GM19324 (cell line): ENCODE data around the gene NUAK1.

Source experiments
- ATAC-seq: cut with Tn5 transposase; IDR thresholded peaks from one replicate; pipeline ENCODE4 v1.9.1; 2021; ENCODE audit warnings: mild to moderate bottlenecking, moderate library complexity; ENCODE audit not compliant: unreplicated experiment, low FRiP score

The NUAK1 gene

DNA sequence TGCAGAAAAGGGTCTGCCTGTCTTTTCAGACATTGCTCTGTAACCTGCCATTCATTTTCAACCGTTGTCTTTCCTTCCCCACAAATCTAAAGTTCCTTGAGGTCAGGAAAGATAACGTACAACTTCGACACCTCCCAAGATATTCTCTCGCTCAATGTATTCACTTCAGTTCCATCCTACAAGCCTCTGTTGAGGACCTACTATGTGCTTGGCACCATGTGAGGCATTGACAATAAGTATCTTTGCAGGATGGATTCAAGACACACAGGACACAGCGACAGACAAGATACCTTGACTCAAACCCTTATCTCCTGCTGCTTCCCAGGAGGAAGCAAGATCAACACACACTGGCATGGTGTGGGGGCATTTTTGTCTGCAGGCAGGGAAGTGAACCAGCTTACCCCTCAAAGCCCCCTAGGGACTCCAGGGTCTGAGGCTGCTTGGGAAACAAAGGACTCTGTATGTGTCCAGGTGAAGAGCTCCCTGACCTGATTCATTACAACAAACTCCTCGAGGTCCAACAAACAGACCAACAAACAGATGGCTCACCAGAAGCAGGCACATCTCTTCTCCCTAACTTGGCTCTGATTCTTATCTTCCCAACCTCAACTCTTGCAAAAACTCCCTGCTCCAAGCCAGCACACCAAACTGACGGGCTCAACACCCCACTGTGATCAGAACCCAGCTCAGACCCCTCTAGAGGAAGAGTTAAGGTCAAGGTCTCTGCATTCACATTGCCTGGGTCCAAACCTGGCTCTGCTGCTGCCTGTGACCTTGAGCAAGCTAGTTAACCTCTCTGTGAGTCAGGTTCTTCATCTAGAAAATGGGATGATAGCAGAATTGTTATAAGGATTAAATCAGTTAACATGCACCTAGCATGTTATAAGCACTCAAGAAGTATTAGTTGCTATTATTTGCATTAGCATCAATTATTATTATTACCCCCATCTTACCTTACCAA, 6.3 kb downstream of the NUAK1 start:
- no peak for ATAC-seq

DNA sequence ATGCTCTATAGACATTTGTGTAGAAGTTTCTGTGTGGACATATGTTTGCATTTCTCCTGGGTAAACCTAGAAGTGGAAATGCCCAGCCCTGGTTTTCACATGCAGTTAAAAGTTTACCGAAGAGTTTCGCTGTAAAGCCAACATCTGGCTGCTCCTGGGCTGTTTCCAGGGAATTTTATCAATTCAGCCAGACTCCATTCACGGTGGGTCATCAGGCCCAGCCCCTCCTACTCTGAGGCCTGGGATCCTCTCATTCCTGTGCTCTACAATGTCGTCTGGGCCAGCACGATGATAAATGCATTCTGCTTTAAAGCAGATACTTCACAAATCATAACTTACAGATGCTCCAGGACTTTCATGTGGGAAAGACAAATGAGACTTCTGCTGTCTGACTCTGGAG, 7.1 kb downstream of the NUAK1 start:
- ATAC-seq: no peak

DNA sequence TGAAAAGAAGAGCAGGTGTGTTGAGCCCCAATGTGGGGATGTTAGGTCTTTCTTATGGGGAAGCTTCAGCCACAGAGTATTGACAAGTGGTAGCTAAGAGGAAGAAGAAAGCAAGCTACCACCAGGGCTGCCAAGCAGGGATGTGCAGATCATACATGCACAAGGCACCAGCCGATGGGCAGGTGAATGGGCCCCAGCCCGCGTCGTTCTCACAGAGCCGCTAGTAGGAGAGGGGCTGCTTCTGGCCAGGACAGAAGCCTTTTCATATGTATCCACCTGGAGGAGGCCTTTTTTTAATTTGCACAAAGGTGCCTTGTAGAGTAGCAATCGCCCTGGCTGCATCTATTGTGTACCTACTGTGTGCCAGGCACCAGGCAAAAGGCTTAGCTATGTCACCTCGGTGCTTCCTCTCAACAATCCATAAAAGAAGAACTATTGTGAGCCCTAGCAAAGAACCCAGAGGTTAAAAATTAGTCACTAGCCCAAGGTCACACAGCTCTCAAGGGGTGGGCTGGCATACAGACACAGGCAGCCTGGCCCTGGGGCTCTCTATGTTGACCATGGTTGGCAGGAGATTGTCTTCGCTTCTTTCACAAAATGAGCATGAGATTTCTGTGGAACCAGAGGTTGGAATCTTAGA, 8.2 kb downstream of the NUAK1 start:
- ATAC-seq: no peak

DNA sequence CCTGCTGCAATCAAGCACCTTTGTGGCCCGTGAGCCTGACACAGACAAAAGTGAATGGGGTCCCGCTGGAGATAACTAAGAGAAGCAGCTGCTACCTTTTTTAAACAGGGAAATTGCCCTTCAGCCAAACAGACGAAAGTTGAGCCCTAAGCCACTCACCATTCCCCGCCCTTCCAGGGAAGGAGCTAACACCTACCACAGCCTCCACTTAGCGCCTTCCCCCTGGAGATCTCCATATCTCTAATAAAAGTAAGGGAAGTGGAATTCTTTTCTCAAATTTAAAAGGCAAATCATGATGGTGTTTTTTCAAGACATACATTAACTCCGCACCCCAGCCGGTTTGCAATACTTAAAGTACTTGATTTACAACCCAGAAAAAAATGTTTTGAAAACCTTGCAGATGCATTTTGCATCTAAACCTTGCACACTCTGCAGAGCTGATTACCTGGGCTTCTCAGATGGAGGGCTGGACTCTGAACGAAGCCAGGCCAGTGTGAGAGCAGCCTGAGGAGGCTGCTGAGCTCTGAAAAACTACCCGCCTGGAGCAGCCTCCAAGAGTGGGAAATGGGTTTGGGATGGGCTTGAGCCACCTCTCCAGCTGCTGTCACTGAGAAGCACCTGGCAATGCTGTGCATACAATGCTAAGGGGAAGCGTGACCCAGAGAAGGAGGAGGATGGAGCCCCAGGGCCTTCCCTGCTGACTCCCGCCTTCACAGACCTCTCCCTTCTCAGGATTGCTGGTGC, 10.0 kb downstream of the NUAK1 start:
- no peak for ATAC-seq

DNA sequence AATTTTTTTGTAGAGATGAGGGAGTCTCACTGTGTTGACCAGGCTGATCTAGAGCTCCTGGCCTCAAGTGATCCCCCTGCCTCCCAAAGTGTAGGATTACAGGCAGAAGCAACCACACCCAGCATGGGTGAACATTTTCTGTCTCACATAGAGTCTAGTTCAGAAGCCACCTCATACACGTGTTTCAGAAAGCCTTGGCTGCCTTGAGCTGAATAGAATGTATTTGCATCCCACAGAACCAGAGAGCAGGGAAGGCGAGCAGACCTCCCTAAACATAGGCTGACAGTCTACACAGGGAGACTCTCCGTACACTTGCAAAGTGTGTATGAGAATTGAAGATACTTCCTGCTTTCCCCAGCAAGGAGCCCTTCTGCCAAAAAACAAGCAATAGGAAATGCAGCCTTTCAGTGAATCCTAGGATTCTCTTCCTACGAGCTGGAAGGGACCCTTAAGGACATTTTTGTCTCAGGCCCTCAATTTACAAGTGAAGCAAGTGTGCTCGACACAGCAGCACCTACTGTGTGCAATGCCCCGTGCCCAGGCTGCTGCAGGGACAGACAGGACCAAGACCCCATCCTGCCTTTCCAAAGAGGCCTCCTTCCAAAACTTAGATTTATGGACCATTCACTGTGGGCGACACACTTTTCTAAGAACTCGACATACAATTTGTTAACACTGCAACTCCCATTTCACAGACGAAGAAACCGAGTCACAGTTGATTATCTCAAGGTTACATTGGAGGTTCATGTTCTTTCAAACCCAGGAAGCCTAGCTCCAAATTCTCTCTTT, 11.2 kb downstream of the NUAK1 start:
- ATAC-seq: no peak

DNA sequence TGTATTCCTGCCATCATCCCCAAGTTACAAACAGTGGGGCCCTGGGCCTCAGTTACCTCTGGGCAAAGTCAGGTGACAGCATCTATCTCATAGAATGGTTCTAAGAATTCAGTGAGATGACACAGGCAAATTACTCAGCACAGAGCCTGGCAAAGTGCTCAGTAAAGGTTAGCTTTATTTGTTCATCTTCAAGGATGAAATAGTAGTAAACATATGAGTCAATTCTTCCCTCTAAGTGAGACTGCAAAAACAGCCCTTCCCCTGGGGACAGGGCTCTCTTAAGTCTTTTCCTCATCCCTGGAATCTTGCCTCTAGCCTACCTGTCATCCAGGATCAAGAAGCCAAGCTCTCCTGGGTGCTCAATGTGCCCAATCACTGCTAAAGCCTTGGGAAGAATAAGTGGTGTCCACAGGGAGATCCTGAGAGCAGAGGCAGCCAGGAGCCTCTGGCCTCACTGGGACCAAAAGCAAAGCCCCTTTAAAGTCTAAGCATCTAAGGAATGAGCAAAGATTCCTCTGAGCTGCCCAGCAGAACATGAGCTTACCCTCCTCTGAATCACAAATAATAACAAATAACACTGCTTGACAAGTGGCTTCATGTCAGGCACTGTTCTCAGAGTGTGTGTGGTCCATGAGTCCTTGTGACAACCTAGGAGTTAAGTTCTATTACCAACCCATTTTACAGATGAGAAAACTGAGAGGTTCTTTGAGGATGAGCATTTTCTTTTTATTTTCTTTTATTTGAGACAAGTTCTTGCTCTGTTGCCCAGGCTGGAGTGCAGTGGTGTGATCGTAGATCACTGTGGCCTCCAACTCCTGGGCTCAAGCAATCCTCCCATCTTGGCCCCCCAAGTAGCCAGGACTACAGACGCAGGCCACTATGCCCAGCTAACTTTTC, 12.1 kb downstream of the NUAK1 start:
- no peak for ATAC-seq

DNA sequence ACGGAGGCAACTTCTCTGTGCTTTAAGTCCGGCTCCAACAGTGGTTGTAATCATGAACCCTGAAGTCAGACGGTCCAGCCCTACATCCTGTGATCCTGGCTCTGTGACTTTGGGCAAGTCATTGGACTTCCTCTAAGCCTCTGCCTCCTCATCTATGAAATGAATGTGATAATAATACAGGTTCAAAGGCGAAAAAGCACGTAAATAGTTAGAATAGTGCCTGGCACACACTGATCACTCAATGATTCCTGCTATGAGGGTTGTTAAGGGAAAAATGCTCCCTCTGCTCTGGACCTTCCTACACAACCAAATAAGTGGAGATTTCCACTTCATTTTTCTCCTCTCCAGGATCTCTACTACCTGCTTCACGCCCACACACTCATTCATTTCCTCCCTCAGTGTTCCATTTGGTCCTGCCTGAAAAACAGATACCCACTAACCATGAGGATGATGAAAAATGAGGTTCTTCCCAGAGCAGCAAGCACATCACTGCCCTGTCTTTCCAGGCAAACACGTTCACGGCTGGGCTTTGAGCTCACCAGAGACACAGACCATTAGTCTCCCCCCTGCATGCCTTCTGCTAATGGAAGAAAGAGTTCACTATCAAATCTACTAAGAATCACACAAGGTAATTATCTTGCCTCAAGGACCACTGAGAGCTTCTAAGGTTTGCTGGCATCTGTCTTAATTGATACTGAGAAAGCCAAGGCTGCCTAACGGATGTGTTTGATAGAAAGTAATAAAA, 13.2 kb downstream of the NUAK1 start:
- ATAC-seq: no peak

DNA sequence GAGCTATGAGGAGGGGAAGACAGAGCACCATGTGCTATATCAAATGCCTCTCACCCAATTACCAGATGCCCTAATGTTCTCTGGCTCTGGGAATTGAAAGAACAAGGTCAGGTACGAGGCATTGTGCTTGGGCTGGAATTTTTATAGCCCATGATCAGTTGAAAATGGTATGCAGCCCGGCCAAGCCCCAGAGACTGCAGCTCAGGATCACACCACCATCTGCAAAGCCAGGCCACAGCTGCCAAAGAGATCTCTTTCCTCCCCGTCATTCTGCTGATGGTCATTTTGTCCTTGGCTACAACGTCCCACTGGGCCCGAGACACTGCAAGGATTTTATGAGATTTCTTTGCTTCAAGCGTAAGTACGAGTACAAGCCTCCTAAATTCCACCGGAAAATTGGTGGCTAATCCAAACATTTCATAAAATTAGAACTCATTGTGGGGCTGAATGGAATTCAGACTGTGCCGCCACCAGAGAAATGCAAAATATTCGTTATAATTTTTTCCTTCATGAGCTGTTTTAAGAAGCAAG, 15.1 kb downstream of the NUAK1 start:
- ATAC-seq: no peak

DNA sequence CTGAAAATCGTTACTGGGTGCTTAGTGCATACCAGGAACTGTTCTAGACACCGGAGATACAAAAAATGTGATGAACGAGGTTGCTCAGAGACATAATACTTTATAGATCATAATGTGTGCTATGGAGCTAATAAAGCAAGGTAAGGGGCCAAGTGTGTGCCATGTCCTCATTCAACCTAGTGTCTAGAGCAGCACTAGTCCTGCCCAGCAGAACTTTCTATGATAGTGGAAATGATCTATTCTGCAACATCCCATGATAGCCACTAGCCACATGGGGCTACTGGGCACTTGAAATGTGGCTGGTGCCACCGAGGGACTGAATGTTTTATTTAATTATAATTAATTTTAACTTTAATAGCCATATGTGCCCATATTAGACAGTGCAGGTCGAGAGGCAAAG, 15.6 kb downstream of the NUAK1 start:
- ATAC-seq: no peak

DNA sequence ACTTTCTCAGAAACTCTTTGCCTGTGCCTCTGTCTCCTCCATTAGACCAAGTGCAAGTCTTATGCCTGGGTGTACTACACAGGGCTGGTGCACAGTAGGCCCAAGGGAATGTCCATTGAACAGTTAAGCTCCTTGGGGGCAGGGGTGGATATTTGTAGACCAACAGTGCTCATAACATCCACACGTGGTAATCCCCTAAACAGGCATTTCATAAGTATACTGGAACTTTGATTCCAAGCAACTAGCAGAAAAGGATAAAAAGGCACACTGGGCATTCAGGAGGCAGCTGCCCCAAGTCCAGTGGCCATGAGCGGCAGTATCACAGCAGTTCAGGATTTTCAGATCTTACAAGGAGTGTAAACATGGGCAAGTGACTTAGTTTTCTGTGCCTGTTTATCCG, 16.8 kb downstream of the NUAK1 start:
- ATAC-seq: no peak

DNA sequence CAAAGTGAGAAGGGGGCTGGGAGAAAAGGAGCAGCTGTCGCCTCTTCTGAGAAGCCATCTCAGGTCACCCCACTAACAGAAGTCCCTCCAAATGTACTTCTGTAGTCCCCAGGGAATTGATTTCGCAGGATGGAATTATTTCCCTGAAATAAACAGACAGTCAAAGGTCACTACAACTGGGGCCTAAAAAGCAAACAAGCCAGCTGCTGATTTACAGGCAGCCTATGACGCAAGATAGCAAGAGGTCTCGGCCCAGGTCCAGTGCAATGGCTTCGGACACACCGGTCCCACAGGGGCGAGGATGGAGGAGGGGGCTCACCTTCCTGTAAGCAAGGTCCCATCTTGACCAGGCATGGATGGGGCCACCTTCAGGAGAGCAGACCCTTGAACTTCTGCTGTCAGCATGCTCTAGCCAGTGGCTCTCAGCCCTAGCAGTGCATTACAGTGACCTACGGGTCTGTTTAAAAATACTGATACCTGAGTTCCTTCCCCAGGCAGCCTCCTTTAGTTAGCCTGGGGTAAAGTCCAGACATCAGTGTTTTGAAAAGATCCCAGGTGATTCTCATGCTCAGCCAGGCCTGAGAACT, 18.1 kb downstream of the NUAK1 start:
- ATAC-seq: no peak

DNA sequence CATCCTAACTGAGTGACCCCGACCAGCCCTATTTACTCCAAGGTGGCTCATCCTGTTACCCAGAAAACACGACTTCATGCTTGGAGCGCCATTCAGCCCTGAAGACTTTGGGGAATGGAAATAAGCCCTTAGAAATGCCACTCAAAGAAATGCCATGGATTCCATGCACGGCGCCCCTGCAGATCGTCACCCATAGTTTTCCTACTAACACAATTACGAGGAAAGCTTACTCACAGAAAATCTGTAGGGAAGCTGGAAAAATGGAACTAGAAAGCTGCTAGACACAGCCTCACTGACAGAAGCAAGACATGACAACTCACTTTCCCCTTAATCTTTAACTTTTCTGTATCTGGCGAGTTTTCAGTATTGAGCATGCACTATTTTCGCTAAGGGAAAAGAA, 19.5 kb downstream of the NUAK1 start:
- no peak for ATAC-seq

DNA sequence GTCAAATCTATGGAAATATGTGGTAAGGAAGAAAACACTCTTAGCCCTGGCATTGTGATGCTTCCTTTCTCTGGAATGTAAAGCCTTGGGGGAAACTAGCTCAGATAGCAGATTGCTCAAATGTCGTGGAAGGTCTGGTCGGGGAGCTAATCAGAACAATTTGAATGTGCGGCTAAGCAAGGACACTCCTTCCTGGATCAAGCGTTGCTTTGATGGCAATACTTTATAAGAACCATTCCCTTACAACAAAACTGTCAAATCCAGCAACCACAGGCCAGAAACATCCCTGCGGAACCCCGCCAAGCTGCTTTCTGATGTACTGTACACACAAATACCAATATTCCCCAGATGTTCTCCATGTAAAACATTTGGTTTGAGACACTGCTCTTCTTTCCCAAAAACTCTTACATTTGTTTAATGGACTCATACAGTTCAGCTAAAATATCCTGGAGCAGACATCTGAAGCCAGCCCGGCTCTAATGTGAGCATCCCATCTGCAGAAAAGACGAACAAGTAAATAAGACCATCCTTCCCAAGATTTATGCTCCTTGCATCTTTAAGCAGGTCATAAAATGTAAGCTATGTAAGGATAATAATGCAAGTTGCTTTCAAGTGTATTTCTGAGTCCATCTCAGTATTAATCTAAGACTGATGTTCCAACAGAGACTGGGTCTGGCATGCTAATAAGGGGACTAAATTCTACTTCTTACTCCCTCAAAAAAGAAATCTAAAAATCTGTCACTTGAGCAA, 20.2 kb downstream of the NUAK1 start:
- no peak for ATAC-seq

DNA sequence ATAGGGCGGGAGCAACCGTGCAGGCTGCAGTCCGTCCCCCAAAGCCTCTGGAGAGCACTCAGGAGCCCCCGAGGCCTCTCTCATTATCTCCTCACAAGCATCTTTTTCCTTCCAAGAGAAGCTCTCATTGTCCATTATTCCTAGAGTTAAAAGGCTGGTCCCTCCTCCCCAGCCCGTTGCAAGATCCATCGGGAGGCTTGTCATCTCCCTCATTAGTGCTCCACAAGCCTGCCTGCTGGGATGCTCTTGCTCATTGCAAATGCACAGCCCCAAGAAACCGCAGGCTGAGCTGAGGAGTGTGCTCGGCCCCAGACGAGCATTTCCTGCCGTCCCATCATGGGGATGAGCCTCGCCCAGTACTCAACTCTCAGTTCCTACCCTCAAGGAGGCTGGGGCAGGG, 23.3 kb downstream of the NUAK1 start:
- no peak for ATAC-seq

DNA sequence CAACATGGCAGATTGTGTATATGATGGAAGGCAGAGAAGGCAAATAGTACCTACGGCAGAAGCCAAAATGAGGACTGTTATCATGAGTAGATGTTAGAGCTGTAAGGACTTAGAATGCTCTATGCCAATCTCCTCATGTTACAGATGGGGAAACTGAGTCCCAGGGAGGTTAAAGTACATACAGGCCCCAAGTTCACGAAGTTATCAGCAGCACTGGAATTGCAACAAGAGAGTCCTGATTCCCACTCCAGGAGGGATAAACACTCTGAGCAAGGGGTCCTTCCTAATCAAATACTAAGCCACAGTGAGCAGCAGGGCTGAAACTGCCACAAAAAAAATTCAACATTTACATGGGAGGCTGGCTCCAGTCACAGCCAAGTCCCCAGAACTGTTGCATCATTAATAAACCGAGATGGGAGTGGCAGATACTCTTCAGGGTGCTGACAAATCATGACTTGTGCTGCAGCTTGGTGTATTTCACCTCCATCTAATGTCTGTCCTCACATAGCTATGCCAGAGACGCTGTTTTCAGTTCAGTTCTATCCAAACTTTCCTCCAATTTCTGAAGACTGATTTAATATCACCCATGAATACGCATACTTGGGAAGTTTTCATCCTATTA, 24.2 kb downstream of the NUAK1 start:
- no peak for ATAC-seq

DNA sequence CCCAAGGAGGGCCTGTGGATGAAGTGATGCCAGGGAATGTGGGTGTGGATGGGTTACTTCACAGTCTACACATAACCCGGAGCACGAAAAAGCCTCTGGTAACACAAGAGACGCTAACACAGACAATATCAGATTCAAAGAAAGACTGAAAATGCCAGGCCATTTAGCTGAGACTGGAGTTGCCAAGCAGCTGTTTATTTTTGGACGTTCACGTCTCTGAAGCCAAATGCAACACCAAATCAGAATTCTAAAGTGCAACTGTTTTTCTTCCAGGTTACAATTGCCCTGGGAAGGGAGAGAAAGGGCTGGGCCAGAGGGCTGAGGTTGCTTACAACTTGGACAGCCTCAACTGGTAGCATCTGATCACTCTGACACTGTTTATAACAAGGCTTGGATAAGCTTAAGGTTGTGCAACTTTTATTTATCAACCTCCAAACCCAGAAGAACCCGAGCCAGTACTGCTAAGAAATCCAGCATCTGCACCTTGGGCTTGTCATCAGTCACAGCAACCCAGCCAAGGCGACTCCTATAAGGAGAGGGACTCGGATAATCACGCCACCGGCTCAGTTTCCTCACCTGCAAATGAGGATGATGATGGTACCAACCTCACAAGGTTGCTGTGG, 24.8 kb downstream of the NUAK1 start:
- no peak for ATAC-seq

DNA sequence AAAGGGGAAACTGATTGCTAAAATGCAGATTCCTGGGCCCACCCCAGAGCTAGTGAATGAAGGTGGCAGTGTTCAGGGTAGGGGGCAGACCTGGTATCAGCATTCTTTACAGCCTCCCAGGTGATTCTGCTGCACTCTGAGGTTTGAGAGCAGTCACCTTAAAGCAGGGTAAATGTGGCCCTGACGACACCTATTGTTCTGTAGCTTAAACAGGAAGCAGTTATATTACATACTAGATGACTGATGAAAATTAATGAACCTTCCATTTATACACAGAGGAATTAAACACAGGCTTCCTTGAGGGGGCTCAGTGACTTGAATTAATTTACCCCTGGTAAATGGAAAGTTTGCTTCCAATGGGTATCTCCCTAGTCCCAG, 25.3 kb downstream of the NUAK1 start:
- ATAC-seq: no peak
